IPS-NIHi7 (cell line): ENCODE measurements around the gene CENPH.
A peak's percentile ranks its signal among the peaks of the same experiment; 100 is the strongest.
"Not testable (repeated sequence)": the region's sequence is repeated elsewhere in the genome, so short reads cannot be mapped to it uniquely, and the experiment has no call there.

Experiments
- DNase-seq: peaks from one replicate; pipeline ENCODE4 v3.0.0; 2012; ENCODE audit warnings: mixed read lengths; ENCODE audit errors: extremely low spot score

The CENPH gene

DNA sequence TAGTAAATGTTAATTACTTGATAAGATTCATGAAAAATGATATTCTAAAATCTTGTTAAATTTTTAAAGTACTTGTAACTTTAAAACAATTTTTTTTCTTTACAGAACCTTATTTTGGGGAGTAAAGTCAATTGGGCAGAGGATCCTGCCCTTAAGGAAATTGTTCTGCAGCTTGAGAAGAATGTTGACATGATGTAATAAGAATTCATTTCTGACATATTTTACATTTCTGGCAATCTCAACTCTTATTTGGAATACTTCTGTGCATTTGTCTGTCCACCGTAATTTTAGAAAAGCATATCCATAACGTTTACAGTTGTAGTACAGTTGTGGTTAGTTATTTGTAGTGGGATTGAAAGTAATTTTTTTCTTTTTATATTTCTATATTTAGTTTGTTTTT lies 20.2 kb downstream of the CENPH start:
- DNase-seq, result no peak

GRCh38 chr5:69211200-69211599 lies 21.8 kb downstream of the CENPH start:
- DNase-seq, result no peak

DNA sequence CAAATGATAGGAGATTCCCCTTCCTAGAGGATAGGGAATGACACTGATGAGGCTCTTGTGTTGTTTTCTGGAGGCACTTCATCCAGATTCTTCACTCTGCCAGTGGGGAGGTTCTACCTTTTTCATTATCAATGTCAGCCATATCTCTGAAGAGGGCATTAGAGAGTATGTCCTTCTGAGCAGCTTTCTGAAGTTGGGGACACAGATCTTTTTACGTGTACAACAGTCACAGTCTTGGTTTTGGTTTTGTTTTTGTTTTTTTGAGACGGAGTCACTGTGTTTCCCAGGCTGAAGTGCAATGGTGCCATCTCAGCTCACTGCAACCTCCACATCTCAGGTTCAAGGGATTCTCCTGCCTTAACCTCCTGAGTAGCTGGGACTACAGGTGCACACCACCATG lies 22.6 kb downstream of the CENPH start:
- DNase-seq, result no peak

DNA sequence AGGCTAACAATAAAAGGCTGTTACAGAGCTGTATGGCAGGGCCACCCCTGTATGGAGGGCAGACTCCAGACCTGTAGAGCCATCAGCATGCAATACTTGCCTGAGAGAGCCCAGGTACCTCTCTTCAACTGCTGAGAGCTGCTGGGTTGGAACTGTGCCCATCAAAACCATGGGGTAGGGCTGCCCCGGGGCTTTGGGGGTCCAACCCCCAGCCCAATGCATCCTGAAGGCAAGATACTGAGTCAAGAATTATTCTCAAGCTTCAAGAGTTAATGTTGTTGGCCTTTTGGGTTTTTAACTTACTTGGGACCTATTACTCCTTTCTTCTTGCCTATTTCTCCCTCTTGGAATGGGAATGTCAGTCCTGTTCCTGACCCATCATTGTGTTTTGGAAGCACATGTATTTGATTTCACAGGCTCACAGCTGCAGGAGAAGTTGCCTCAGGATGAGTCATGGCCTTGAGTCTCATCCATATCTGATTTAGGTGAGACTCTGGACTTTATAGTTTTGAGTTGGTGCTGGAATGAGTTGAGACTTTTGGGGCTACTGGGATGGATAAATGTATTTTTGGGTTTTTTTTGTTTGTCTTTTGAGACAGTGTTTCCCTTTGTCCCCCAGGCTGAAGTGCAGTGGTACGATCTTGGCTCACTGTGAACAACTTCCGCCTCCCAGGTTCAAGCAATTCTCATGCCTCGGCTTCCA lies 24.3 kb downstream of the CENPH start:
- DNase-seq, result no peak

- no peak for DNase-seq
Observed at GRCh38 chr5:69217151-69217511, 27.7 kb downstream of the CENPH start.

- peak; percentile 100 for DNase-seq
Observed at GRCh38 chr5:69217548-69218526, 28.5 kb downstream of the CENPH start.

GRCh38 chr5:69219939-69220338 lies 30.6 kb downstream of the CENPH start:
- no peak for DNase-seq

- not testable (repeated sequence) for DNase-seq
Observed at GRCh38 chr5:69220371-69220770, 31.0 kb downstream of the CENPH start.

- DNase-seq, result not testable (repeated sequence)
Observed at GRCh38 chr5:69220833-69221232, 31.4 kb downstream of the CENPH start.

DNA sequence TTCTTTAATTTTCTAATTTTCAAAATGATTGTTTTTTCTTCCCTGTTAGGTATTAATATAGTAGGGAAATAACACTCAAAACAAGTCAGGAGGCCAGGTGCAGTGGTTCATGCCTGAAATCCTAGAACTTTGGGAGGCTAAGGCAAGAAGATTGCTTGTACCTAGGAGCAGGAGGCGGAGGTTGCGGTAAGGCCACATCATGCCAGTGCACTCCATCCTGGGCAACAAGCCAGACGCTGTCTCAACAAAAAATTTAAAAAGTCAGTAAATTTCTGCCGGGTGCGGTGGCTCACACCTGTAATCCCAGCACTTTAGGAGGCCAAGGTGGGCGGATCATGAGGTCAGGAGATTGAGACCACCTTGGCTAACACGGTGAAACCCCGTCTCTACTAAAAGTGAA lies 35.1 kb downstream of the CENPH start:
- DNase-seq, result no peak

GRCh38 chr5:69225860-69226259 lies 36.5 kb downstream of the CENPH start:
- no peak for DNase-seq

DNA sequence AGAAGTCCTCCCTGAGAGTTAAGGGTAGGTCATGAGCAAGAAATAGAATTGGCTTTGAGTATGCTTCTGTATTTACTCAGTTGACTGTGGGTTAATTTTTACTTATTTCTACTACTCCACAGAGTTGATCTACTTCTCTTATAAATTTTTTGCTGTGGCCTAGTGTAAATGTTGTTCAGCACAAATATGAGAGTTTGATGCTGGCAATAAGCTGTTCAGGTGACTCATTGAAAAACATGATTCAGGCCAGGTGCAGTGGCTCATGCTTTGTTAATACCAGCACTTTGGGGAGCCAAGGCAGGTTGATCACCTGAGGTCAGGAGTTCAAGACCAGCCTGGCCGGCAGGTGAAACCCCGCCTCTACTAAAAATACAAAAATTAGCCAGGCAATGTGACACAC lies 40.8 kb downstream of the CENPH start:
- DNase-seq, result no peak

- no peak for DNase-seq
Observed at GRCh38 chr5:69231281-69231680, 41.9 kb downstream of the CENPH start.

DNA sequence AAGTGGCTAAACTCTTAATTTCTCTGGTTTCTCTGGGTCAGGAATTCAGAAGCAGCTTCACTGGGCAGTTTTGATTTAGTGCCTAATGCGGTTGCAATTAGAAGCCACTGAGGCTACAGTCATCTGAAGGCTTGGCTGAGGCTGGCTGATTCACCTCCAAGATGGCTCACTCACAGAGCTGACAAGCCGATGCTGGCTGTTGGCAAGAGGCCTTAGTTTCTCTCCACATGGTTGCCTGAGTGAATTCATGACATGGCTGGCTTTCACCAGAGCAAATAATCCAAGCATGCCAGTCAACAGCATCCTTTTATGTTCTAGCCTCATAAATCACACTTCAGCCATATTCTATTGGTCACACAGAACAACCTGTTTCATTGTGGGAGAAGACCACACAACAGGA lies 42.5 kb downstream of the CENPH start:
- no peak for DNase-seq

- peak; percentile 97 for DNase-seq
Observed at GRCh38 chr5:69234457-69235268, 45.3 kb downstream of the CENPH start, which contains the start of gene CDK7. Gene CDK7, plus strand, starts transcription at chr5:69234886. Its CDS starts 90 bp downstream, at chr5:69234976.

DNA sequence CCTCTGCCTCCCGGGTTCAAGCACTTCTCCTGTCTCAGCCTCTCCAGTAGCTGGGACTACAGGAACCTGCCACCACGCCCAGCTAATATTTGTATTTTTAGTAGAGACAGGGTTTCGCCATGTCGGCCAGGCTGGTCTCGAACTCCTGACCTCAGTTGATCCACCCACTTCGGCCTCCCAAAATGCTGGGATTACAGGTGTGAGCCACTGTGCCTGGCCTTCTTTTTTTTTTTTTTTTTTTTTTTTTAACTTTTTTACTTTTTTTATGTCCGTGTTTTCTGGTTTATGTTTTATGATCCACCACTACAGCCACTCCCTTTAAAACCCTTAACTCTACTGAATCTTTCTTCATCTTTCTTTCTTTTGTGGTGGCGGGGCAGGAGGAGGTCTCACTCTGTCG lies 47.4 kb downstream of the CENPH start:
- DNase-seq, result not testable (repeated sequence)

GRCh38 chr5:69237877-69238276 lies 48.5 kb downstream of the CENPH start:
- DNase-seq, result no peak

DNA sequence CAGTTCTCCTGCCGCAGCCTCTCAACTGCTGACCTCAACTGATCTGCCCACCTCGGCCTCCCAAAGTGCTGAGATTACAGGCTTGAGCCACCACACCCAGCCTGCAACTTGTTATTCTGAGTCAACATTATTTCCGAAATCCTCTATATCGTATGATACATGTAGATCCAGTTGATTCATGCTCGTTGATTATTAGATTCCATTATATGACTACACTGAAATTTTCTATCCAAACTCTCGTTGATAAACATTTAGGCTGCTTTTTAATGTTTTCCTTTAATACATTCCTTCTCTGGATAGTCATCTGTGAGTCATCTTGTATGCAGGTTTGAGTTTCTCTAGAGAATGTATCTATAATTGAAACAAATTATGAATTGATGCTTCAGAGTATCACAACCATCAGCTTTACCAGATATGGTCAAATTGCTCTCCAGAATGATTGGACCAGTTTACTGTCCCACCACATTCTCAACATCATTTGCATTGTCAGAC lies 49.4 kb downstream of the CENPH start:
- DNase-seq, result no peak

- DNase-seq, result no peak
Observed at GRCh38 chr5:69242215-69242927, 53.0 kb downstream of the CENPH start.

DNA sequence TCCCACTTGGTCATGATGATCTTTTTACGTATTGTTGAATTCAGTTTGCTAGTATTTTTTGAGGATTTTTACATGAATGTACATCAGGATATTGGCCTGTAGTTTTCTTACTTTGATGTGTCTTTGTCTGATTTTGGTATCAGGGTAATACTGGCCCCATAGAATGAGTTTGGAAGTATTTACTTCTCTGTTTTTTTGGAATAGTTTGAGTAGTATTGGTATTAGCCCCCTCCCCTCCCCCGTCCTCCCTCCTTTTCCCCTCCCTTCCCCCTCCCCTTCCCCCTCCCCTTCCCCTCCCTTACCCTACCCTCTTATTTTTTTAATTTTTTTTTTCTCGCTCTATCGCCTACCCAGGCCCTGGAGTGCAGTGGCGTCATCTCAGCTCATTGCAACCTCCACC lies 55.6 kb downstream of the CENPH start:
- no peak for DNase-seq

DNA sequence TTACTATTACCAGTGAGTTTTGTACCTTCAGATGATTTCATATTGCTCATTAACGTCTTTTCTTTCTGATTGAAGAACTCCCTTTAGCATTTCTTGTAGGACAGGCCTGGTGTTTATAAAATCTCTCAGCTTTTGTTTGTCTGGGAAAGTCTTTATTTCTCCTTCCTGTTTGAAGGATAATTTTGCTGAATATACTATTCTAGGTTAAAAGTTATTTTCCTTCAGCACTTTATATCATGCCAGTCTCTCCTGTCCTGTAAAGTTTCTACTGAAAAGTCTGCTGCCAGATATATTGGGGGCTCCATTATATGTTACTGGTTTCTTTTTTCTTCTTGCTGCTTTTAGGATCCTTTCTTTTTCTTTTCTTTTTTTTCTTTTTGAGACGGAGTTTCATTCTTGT lies 58.6 kb downstream of the CENPH start:
- DNase-seq, result no peak
